Measurements from ENCODE around the gene IGLL1.
"Not testable (repeated sequence)": the region's sequence is repeated elsewhere in the genome, so short reads cannot be mapped to it uniquely, and the experiment has no call there.

GRCh38 chr22:23621916-23622315 is 41.8 kb upstream of the IGLL1 start:
- TF ChIP-seq, protein P1, sequence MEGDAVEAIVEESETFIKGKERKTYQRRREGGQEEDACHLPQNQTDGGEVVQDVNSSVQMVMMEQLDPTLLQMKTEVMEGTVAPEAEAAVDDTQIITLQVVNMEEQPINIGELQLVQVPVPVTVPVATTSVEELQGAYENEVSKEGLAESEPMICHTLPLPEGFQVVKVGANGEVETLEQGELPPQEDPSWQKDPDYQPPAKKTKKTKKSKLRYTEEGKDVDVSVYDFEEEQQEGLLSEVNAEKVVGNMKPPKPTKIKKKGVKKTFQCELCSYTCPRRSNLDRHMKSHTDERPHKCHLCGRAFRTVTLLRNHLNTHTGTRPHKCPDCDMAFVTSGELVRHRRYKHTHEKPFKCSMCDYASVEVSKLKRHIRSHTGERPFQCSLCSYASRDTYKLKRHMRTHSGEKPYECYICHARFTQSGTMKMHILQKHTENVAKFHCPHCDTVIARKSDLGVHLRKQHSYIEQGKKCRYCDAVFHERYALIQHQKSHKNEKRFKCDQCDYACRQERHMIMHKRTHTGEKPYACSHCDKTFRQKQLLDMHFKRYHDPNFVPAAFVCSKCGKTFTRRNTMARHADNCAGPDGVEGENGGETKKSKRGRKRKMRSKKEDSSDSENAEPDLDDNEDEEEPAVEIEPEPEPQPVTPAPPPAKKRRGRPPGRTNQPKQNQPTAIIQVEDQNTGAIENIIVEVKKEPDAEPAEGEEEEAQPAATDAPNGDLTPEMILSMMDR (IDR thresholded peaks at IDR 0.05; ENCODE audit: low read length), result not testable (repeated sequence)
- not testable (repeated sequence) for TF ChIP-seq EZH2 (optimal IDR thresholded peaks at IDR 0.05; ENCODE audit: low read depth, low read length)
